Measurements from ENCODE around the gene RASA3. TPM values are rescaled to one million over a fixed set of nuclear protein-coding genes. Genes with fewer than 3 reads are reported as not detected.

RASA3 gene
- total RNA-seq, 2 donors from 2014 or later, result 6.3 to 12.0 TPM

- peaks cover 4% of the 10 kb centered on the region for H3K36me3 Mint-ChIP-seq (ENCODE audit: low read depth)
- Histone ChIP-seq H3K9me3 (ENCODE audit: control insufficient read depth, low read length) (no peaks in the 10 kb centered on the region), H3K27ac (ENCODE audit: low read depth, low read length) (no peak overlapping the region), H3K4me3 (ENCODE audit: low read length) (no peak overlapping the region), H3K36me3 (ENCODE audit: control insufficient read depth, insufficient read depth, low read length) (no peaks in the 10 kb centered on the region), H3K9ac (ENCODE audit: extremely low read depth, low read length, poor library complexity, severe bottlenecking) (no peak overlapping the region), H3K4me1 (ENCODE audit: control insufficient read depth, insufficient read depth, low read length) (no peaks in the 10 kb centered on the region), H3K27me3 (ENCODE audit: control insufficient read depth, insufficient read depth, low read length, poor library complexity, severe bottlenecking) (no peaks in the 10 kb centered on the region)
- H3K27ac Mint-ChIP-seq, result no peak overlapping the region
- no peaks in the 10 kb centered on the region for H3K9me3 Mint-ChIP-seq
- no peak overlapping the region for H3K4me3 Mint-ChIP-seq
- no peaks in the 10 kb centered on the region for H3K27me3 Mint-ChIP-seq (ENCODE audit: insufficient read depth)
- no peaks in the 10 kb centered on the region for H3K4me1 Mint-ChIP-seq
- TF ChIP-seq CTCF (conservative IDR thresholded peaks at IDR 0.05), result no peak
- 96 to 100% methylated on average over 1 to 8 of the region's 10 CpGs for WGBS, 2 experiments (ENCODE audit: insufficient coverage in 1 of 2, insufficient read length in 1 of 2)
- no peak for DNase-seq
These were observed 132.9 kb downstream of the RASA3 start for GRCh38 chr13:113999618-113999910.

DNA sequence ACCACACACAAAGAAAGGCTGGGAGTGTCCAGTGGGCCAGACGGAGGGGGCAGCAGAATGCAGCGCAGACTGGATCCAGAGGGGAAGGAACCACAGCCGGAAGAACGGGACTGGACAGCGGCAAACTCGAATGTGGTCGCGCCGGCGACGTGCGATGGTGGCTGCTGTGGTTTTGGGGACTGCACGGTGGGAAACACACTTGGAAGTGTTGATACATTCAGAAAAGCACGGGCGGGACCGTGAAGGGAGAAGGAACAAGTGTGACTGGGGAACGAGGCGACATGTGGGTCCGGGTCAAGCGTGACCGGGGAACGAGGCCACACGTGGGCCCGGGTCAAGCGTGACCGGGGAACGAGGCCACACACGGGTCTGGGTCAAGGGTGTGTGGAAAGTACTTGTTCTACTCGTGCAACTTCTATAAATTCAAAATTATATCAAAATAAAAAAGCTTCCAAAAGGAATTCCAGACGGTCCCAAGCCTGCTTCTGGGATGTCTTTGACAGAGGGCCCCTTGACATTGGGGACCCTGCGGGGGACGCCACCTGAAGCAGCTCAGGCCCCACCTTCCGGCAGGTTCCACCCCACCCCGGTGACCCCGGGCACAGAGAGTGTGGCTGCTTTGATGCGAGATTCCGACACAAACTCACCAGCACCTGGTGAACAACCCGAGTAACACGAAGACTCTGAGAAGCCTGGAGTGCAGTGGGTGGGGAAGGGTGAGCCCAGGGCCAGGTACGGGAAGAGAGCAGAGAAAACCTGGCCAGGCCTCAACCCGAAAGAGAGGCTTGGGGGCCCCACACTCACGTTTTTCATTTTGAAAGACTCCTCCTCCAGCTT, 133.4 kb downstream of the RASA3 start:
- H3K4me3 Mint-ChIP-seq, result no peak overlapping the region
- Histone ChIP-seq H3K9ac (ENCODE audit: extremely low read depth, low read length, poor library complexity, severe bottlenecking) (no peak overlapping the region), H3K27me3 (ENCODE audit: control insufficient read depth, insufficient read depth, low read length, poor library complexity, severe bottlenecking) (no peaks in the 10 kb centered on the region), H3K27ac (ENCODE audit: low read depth, low read length) (no peak overlapping the region), H3K9me3 (ENCODE audit: control insufficient read depth, low read length) (no peaks in the 10 kb centered on the region), H3K4me3 (ENCODE audit: low read length) (no peak overlapping the region), H3K4me1 (ENCODE audit: control insufficient read depth, insufficient read depth, low read length) (no peaks in the 10 kb centered on the region), H3K36me3 (ENCODE audit: control insufficient read depth, insufficient read depth, low read length) (no peaks in the 10 kb centered on the region)
- no peaks in the 10 kb centered on the region for H3K9me3 Mint-ChIP-seq
- TF ChIP-seq CTCF (conservative IDR thresholded peaks at IDR 0.05), result no peak
- H3K27ac Mint-ChIP-seq, result no peak overlapping the region
- DNase-seq, result no peak
- 93 to 97% methylated on average over 18 to 42 of the region's 42 CpGs for WGBS, 2 experiments (ENCODE audit: insufficient coverage in 1 of 2, insufficient read length in 1 of 2)
- peaks cover 9% of the 10 kb centered on the region for H3K36me3 Mint-ChIP-seq (ENCODE audit: low read depth)
- H3K4me1 Mint-ChIP-seq, result no peaks in the 10 kb centered on the region
- H3K27me3 Mint-ChIP-seq (ENCODE audit: insufficient read depth), result no peaks in the 10 kb centered on the region

DNA sequence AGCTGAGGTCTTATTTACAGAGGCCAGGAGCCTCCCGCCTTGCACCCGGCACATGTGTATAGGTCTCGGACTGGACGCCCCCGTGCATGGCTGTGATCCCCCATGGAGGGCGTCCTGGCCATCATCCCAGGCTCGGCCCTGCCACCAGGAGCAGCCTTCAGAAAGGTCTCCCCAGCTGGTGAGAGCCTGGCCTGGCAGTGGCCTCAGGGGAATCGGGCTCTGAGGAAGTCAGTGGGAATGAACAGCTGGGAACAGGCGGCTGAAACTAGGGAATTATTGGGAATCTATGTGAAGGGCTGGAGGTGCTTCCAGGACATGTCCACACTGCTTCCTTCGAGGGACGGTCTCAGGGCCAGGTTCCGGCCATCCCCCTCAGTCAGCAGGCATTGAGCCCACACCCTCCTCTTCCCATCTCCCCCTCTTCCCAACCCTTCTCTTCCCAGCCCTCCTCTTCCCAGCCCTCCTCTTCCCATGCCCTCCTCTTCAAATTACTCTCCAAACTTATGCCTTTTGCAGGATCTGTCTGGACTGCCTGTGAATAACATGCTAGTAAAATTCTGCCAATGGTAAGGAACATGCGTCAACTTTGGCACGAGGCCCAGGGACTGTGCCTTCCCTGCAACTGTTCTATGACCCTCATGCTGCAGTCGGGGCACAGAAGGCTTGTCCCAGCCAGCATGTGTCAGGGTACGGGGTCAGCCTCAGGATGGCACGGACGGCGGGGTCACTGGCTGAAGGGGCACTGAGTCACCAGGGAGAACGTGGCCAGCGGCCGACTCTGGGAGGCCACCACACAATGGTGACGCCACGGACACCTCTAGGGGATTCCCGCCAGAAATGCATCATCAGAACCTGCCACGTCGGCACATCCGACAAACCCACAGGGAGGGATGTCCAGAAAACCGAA, 134.3 kb downstream of the RASA3 start:
- no peak for DNase-seq
- H3K9me3 ChIP-seq (ENCODE audit: control insufficient read depth, low read length), result no peaks in the 10 kb centered on the region
- H3K27me3 ChIP-seq (ENCODE audit: control insufficient read depth, insufficient read depth, low read length, poor library complexity, severe bottlenecking), result no peaks in the 10 kb centered on the region
- Mint-ChIP-seq H3K27me3 (ENCODE audit: insufficient read depth) (no peaks in the 10 kb centered on the region), H3K9me3 (no peaks in the 10 kb centered on the region), H3K27ac (no peak overlapping the region), H3K4me3 (no peak overlapping the region), H3K4me1 (no peaks in the 10 kb centered on the region), H3K36me3 (ENCODE audit: low read depth) (peaks cover 9% of the 10 kb centered on the region)
- WGBS, 2 experiments (ENCODE audit: insufficient coverage in 1 of 2, insufficient read length in 1 of 2), result 92 to 96% methylated on average over 25 to 29 of the region's 29 CpGs
- H3K27ac ChIP-seq (ENCODE audit: low read depth, low read length), result no peak overlapping the region
- H3K9ac ChIP-seq (ENCODE audit: extremely low read depth, low read length, poor library complexity, severe bottlenecking), result no peak overlapping the region
- H3K36me3 ChIP-seq (ENCODE audit: control insufficient read depth, insufficient read depth, low read length), result no peaks in the 10 kb centered on the region
- no peak for TF ChIP-seq CTCF (conservative IDR thresholded peaks at IDR 0.05)
- H3K4me1 ChIP-seq (ENCODE audit: control insufficient read depth, insufficient read depth, low read length), result no peaks in the 10 kb centered on the region
- H3K4me3 ChIP-seq (ENCODE audit: low read length), result no peak overlapping the region
